GM18505 (cell line): Measurements from ENCODE around the gene FBXL15.

Source experiments
- ATAC-seq: cut with Tn5 transposase; IDR thresholded peaks from one replicate; pipeline ENCODE4 v1.9.1; 2021; ENCODE audit not compliant: unreplicated experiment
- POLR2A ChIP-seq: IDR thresholded peaks from 4 replicates; pipeline ENCODE4 v1.6.1; 2011; ENCODE audit warnings: borderline replicate concordance; ENCODE audit not compliant: insufficient read depth, insufficient read length; ENCODE audit errors: extremely low read depth

Gene FBXL15

GRCh38 chr10:102421507-102421756 lies 796 bp downstream of the FBXL15 start:
- no peak for TF ChIP-seq POLR2A
- ATAC-seq = no peak

DNA sequence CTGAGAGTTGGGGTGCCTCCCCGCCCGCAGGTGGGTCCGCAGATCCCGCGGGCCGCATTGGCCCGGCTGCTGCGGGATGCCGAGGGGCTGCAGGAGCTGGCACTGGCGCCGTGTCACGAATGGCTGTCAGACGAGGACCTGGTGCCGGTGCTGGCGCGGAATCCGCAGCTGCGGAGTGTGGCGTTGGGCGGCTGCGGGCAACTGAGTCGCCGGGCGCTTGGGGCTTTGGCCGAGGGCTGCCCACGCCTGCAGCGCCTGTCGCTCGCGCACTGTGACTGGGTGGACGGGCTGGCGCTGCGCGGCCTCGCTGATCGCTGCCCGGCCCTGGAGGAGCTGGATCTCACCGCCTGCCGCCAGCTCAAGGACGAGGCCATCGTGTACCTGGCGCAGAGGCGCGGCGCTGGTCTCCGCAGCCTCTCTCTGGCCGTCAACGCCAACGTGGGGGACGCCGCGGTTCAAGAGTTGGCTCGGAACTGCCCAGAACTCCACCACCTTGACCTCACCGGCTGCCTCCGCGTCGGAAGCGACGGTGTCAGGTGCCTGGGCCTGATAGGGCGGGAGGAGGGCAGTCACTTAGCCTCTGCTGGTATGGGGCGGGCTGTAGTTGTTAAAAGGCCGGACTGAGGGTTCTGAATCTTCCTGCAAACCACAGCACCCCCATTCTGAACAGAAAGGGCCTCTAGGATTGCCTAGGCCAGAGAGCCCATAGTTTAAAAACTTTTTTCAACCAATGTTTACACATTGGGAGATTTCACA lies 1.3 kb downstream of the FBXL15 start:
- peak; percentile 38 for TF ChIP-seq POLR2A
- peak; percentile 5 for ATAC-seq

DNA sequence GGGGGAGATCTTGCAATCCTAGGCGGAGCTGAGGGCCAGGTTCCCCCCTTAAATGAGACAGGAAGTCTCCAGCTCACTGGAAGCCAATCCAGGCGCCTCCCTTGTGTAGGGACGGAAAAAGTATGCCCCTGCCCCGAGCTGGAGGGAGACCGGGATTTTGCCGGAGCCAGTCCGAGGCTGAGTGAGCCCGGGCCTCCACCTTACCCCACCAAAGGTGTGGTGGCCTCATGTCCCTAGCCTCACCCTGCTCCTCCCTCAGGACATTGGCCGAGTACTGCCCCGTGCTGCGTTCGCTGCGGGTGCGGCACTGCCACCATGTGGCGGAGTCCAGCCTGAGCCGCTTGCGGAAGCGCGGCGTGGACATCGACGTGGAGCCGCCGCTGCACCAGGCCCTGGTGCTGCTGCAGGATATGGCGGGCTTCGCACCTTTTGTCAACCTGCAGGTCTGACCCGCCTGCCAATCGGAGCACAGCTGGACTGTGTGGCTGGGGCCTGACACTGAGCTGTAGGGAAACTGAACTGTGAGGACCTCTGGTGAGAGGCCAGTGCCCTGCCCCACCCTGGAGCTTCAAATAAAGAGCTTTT lies 2.0 kb downstream of the FBXL15 start:
- ATAC-seq = no peak
- TF ChIP-seq POLR2A = no peak

DNA sequence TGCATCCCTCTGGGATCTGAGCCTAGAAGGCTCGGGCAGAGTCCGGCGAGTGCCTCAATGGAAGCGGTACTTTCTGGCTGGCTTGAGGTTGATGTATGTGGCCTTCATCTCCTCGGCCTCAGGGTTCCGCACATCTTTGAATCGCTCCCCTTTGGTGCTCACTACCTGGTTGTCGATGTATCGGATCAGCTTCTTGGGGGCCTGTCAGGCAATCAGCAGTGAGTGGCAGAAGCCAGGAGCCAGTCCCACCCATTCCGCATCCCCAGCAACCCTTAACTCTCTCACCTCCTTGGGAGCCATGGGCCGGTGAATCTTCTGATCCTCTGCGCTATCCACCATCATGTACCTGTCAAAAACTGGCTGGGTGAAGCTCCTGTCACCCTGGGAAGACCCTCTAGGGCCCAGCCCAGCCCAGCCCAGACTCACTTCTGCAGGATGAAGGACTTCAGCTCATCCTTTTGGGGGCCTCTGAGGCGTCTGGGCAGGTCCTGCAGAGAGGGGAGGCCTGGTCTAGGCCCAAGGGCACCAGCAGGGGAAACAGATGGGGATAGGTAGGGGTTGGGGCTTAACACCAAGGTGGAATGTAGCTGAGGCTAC lies 2.8 kb downstream of the FBXL15 start:
- ATAC-seq = no peak
- no peak for TF ChIP-seq POLR2A

- ATAC-seq = no peak
- TF ChIP-seq POLR2A = no peak
Measured at GRCh38 chr10:102424145-102424544, 3.5 kb downstream of the FBXL15 start.

GRCh38 chr10:102424916-102425315 lies 4.3 kb downstream of the FBXL15 start:
- TF ChIP-seq POLR2A = no peak
- ATAC-seq = no peak

DNA sequence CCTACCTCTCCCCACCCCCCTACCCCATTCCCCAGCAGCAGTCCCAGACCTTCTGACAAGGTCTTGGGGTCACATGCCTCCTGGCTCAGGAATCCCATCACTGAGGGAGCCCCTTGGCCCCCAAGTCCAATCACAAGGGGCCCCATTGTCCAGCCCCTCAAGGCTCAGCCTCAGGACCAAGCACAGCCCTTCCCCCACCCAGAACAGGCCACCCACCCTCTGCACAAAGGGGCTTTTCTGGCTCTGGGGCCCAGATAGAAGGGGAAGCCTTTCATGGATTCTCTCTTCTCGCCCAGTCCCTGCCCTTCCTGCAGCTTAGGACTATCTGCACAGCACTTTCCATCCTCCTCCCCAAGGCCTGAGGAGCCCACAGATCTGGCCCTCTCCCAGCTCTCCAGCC lies 4.8 kb downstream of the FBXL15 start:
- ATAC-seq = no peak
- no peak for TF ChIP-seq POLR2A

GRCh38 chr10:102426803-102427287 lies 6.2 kb downstream of the FBXL15 start:
- no peak for ATAC-seq
- no peak for TF ChIP-seq POLR2A

GRCh38 chr10:102429468-102429867 lies 8.8 kb downstream of the FBXL15 start:
- no peak for ATAC-seq
- TF ChIP-seq POLR2A = no peak

DNA sequence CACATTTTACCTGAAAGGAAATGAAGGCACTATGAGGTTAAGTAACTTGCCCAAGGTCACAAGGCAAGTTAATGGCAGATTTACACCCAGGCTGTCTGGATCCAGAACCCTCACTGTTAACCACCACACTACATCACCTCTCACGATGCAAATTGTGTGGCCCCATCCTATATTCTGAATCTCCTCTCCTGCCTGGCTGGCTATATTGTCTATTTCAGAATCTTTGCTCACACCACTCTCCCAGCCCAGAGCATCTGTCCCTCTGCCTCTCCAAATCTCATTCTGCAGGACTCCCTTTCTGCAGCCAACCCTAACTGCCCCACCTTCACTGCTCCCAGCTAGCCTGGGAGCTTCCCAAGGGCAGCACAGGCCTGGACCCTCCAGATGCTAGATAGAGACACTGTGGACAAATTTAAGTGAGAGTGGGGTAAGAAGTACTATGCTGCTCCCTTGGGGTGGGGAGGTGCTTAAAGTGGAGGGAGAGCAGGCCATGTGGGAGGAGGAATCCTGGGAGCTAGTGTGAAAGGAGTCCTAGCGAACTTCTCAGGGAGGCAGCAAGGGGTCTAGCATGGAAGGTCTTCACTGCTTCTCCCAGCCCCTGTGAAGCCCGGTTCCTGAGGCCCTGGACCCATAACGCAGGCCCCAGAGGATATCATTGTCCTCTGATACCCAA lies 11.0 kb downstream of the FBXL15 start:
- TF ChIP-seq POLR2A = no peak
- ATAC-seq = no peak

DNA sequence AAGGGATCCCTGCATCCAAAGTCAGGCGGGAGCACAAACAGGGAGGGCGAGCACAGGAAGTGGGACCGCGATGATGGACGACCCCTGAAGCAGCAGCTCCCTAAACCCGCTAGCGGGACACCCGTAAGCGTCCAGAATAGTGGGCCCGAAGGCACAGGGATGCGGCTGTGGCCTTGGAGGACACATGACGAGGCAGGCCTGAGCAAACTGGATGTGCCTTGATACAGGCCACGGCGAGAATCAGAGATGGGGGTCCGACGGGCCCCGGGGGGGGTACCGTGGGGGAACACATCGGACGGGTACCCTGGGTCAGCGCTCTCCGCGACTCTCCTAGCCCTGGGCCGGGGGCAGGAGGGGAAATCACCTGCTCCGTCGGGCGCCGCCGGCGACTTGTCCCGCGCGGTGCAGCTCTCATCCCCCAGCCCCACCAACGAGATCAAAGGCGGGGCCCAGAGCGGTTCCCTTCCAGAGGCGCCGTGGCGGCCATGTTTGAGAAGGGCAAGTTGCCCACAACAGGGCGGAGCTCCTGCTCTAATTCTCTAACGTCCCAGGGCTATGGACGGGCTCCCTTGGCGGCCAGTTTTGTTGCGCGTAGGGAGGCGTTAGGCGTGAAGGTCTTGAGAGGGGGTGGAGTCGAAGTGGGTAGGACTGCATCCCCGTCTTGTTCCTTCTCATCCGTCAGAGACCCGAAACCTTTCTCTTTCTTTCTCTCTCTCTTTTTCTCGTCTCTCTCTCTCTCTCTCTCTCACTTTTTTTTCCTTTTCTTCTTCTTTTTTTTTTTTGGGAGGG lies 11.7 kb downstream of the FBXL15 start, which contains the start of gene CUEDC2:
TSS of gene CUEDC2 (minus strand) at position 413 of the 789 bp plus-strand sequence. CDS start 7,386 bp downstream, outside the sequence.
- peak; percentile 86 for ATAC-seq
- TF ChIP-seq POLR2A = peak; percentile 75

- no peak for ATAC-seq
- no peak for TF ChIP-seq POLR2A
Measured at GRCh38 chr10:102433619-102434046, 13.0 kb downstream of the FBXL15 start.
